Bronchial smooth muscle cell (primary cell): Measurements from ENCODE around the gene NDUFB7. TPM values are rescaled to one million over a fixed set of nuclear protein-coding genes. Genes with fewer than 3 reads are reported as not detected.

Experiments used
- total RNA-seq: library from RNA; depleted of rRNA; stranded (reverse); fragments of >200 nt; gene quantifications from 2 replicates; pipeline ENCODE4 v1.2.1, GENCODE V29; 2014

The NDUFB7 gene
- total RNA-seq: 247 and 389 TPM in 2 replicates

GRCh38 chr19:14571695-14572490 is at the start of gene NDUFB7:
Gene NDUFB7 (minus strand): TSS chr19:14572066. CDS start chr19:14572000, 66 bp downstream.

GRCh38 chr19:14582894-14583340 is 11.1 kb upstream of the NDUFB7 start, which contains the start of gene CLEC17A:
Gene CLEC17A (plus strand): TSS chr19:14583084. CDS start chr19:14583161, 77 bp downstream.

GRCh38 chr19:14529254-14530004 is 42.4 kb downstream of the NDUFB7 start, which contains the start of gene TECR:
Gene TECR (plus strand): TSS chr19:14529594. CDS start chr19:14529697, 103 bp downstream.

GRCh38 chr19:14517840-14518505 is 53.9 kb downstream of the NDUFB7 start, which contains the start of gene DNAJB1:
Gene DNAJB1 (minus strand): TSS chr19:14518397. CDS start chr19:14518349, 48 bp downstream.

Other genes starting within 250 kb of the NDUFB7 start
- 6.9 and 7.9 TPM in 2 replicates for gene ADGRE5, start 190.6 kb downstream of the NDUFB7 start, total RNA-seq
- 30.2 and 32.0 TPM in 2 replicates for gene DDX39A, start 152.7 kb downstream of the NDUFB7 start, total RNA-seq
- gene PKN1, start 138.8 kb downstream of the NDUFB7 start, total RNA-seq: 149 and 156 TPM in 2 replicates
- gene PTGER1, start 96.7 kb downstream of the NDUFB7 start, total RNA-seq: 3.8 and 6.6 TPM in 2 replicates
- 90.6 and 123 TPM in 2 replicates for gene GIPC1, start 75.9 kb downstream of the NDUFB7 start, total RNA-seq
- 52.8 and 63.5 TPM in 2 replicates for gene DNAJB1, start 53.7 kb downstream of the NDUFB7 start, total RNA-seq
- gene TECR, start 42.5 kb downstream of the NDUFB7 start, total RNA-seq: 24.0 and 33.9 TPM in 2 replicates
- 0.09 and 0.16 TPM in 2 replicates for gene CLEC17A, start 11.0 kb upstream of the NDUFB7 start, total RNA-seq
- not detected in 2 replicates for gene ADGRE3, start 102.8 kb upstream of the NDUFB7 start, total RNA-seq
- 20.5 and 32.8 TPM in 2 replicates for gene ZNF333, start 118.0 kb upstream of the NDUFB7 start, total RNA-seq
- gene ADGRE2, start 206.5 kb upstream of the NDUFB7 start, total RNA-seq: under 0.01 TPM in 1 of 2 replicates, not detected in the other